Naive thymus-derived CD8-positive, alpha-beta T cell (primary cell): ENCODE results near the gene NELL1. TPM values are rescaled to one million over a fixed set of nuclear protein-coding genes. Genes with fewer than 3 reads are reported as not detected.
A peak's percentile ranks its signal among the peaks of the same experiment; 100 is the strongest.

Experiments used
- ATAC-seq, 2 donors: fragments of 150-1000 bp; cut with Tn5 transposase in 1 of 2; sonication (Bioruptor Pico), chemical (Tn5 transposase) in 1 of 2; 1 replicate in 1 of 2; 2 replicates in 1 of 2; pipeline ENCODE4 v1.10.0; 2021; ENCODE audit warnings: mild to moderate bottlenecking in 2 of 2, moderate library complexity in 2 of 2
- POLR2A ChIA-PET: fragments of 350-600 bp; sonication (Branson Sonifier 250); formaldehyde crosslinking; loops from one replicate; lab custom pipeline; 2021; ENCODE audit warnings: antibody characterized with exemption; lab: Charles Lee
- DNase-seq, 10 donors: peaks; one replicate each; pipeline versions ENCODE4 v3.0.0 to v3.0.0-alpha.2; 2020 to 2022
- H3K27ac Mint-ChIP-seq, 10 donors: one replicate each; pipeline ENCODE4 v1.8.0; 2020 to 2022; ENCODE audit warnings: mild to moderate bottlenecking in 10 of 10, mixed read lengths in 10 of 10, moderate library complexity in 4 of 10, inconsistent platforms in 1 of 10
- H3K27me3 Mint-ChIP-seq, 5 donors: one replicate each; pipeline ENCODE4 v1.8.0; 2021 to 2022; ENCODE audit warnings: mixed read lengths in 5 of 5
- H3K36me3 Mint-ChIP-seq, 3 donors: one replicate each; pipeline ENCODE4 v1.8.0; 2020 to 2022; ENCODE audit warnings: mixed read lengths in 3 of 3, mild to moderate bottlenecking in 2 of 3, inconsistent platforms in 1 of 3
- H3K4me1 Mint-ChIP-seq, 4 donors: one replicate each; pipeline ENCODE4 v1.8.0; 2021 to 2022; ENCODE audit warnings: mixed read lengths in 4 of 4
- H3K4me3 Mint-ChIP-seq, 10 donors: one replicate each; pipeline ENCODE4 v1.8.0; 2020 to 2022; ENCODE audit warnings: mild to moderate bottlenecking in 10 of 10, mixed read lengths in 10 of 10, moderate library complexity in 6 of 10, inconsistent platforms in 1 of 10
- H3K9me3 Mint-ChIP-seq, 9 donors: one replicate each; pipeline ENCODE4 v1.8.0; 2020 to 2022; ENCODE audit warnings: mixed read lengths in 9 of 9, mild to moderate bottlenecking in 3 of 9, inconsistent platforms in 1 of 9, moderate library complexity in 1 of 9
- polyA plus RNA-seq, 3 donors: library from polyadenylated mRNA; unstranded; fragments of 300-500 nt; fragmentation: Illumina TruSeq; gene quantifications; one replicate each; pipeline ENCODE4 v1.2.3, GENCODE V29; 2021
- total RNA-seq, 8 experiments: library from RNA in 2 of 8; stranded (reverse) in 2 of 8; gene quantifications; one replicate each; pipeline ENCODE4 v1.2.3 and lab custom pipeline; 2021 to 2026

The NELL1 gene
- total and polyA plus RNA-seq, 5 experiments from 2014 or later = not detected

- Mint-ChIP-seq H3K27ac (no peak overlapping the region), H3K9me3 (no peaks in the 10 kb centered on the region), H3K4me1 (no peaks in the 10 kb centered on the region), H3K4me3 (no peak overlapping the region), H3K27me3 (peaks cover 6 to 31% (median 12%) of the 10 kb centered on the region in 5 donors), H3K36me3 (no peaks in the 10 kb centered on the region)
- ATAC-seq (no peak), DNase-seq (no peak)
- POLR2A ChIA-PET = no interaction called here
Measured at GRCh38 chr11:20640401-20640800, 29.0 kb upstream of the NELL1 start.

- no peak overlapping the region for H3K4me3 Mint-ChIP-seq
- no peak for ATAC-seq
- no peaks in the 10 kb centered on the region for H3K4me1 Mint-ChIP-seq
- H3K27ac Mint-ChIP-seq = no peak overlapping the region
- DNase-seq = no peak
- H3K9me3 Mint-ChIP-seq = no peaks in the 10 kb centered on the region
- H3K27me3 Mint-ChIP-seq = peaks cover 4 to 18% (median 12%) of the 10 kb centered on the region in 5 donors
- POLR2A ChIA-PET = no interaction called here
- H3K36me3 Mint-ChIP-seq = no peaks in the 10 kb centered on the region
Measured at GRCh38 chr11:20644360-20644759, 25.0 kb upstream of the NELL1 start.

- Mint-ChIP-seq H3K4me1 (no peaks in the 10 kb centered on the region), H3K4me3 (no peak overlapping the region), H3K9me3 (no peaks in the 10 kb centered on the region), H3K27ac (no peak overlapping the region), H3K27me3 (peaks cover 5 to 23% (median 16%) of the 10 kb centered on the region in 5 donors), H3K36me3 (no peaks in the 10 kb centered on the region)
- POLR2A ChIA-PET = no interaction called here
- DNase-seq = peak in 5 of 10 donors; percentile 10 to 41 (median 30)
- ATAC-seq = no peak
Measured at GRCh38 chr11:20647976-20648565, 21.3 kb upstream of the NELL1 start.

GRCh38 chr11:20652150-20652806 is 17.1 kb upstream of the NELL1 start:
- no peak for DNase-seq
- Mint-ChIP-seq H3K9me3 (no peaks in the 10 kb centered on the region), H3K36me3 (no peaks in the 10 kb centered on the region), H3K4me3 (no peak overlapping the region), H3K27me3 (peaks cover 12 to 45% (median 16%) of the 10 kb centered on the region in 5 donors), H3K27ac (no peak overlapping the region), H3K4me1 (no peaks in the 10 kb centered on the region)
- no peak for ATAC-seq
- POLR2A ChIA-PET = no interaction called here

GRCh38 chr11:20654038-20654437 is 15.3 kb upstream of the NELL1 start:
- POLR2A ChIA-PET = no interaction called here
- DNase-seq (no peak), ATAC-seq (no peak)
- peaks cover 16 to 35% (median 19%) of the 10 kb centered on the region in 5 donors for H3K27me3 Mint-ChIP-seq
- H3K4me3 Mint-ChIP-seq = no peak overlapping the region
- no peaks in the 10 kb centered on the region for H3K36me3 Mint-ChIP-seq
- no peak overlapping the region for H3K27ac Mint-ChIP-seq
- no peaks in the 10 kb centered on the region for H3K9me3 Mint-ChIP-seq
- no peaks in the 10 kb centered on the region for H3K4me1 Mint-ChIP-seq

- POLR2A ChIA-PET = no interaction called here
- Mint-ChIP-seq H3K4me3 (no peak overlapping the region), H3K27ac (no peak overlapping the region), H3K36me3 (no peaks in the 10 kb centered on the region), H3K27me3 (peaks cover 15 to 33% (median 19%) of the 10 kb centered on the region in 5 donors), H3K4me1 (no peaks in the 10 kb centered on the region), H3K9me3 (peaks cover 0 to 3% (median 2%) of the 10 kb centered on the region in 9 donors)
- DNase-seq (no peak), ATAC-seq (no peak)
Measured at GRCh38 chr11:20656901-20657300, 12.5 kb upstream of the NELL1 start.

- Mint-ChIP-seq H3K27ac (no peak overlapping the region), H3K4me1 (no peaks in the 10 kb centered on the region), H3K9me3 (peaks cover 0 to 13% (median 6%) of the 10 kb centered on the region in 9 donors), H3K36me3 (no peaks in the 10 kb centered on the region), H3K4me3 (no peak overlapping the region), H3K27me3 (peaks cover 14 to 27% (median 19%) of the 10 kb centered on the region in 5 donors)
- POLR2A ChIA-PET = no interaction called here
- ATAC-seq (no peak), DNase-seq (no peak)
Measured at GRCh38 chr11:20658135-20658534, 11.3 kb upstream of the NELL1 start.

- no peaks in the 10 kb centered on the region for H3K36me3 Mint-ChIP-seq
- peaks cover 0 to 20% (median 7%) of the 10 kb centered on the region in 9 donors for H3K9me3 Mint-ChIP-seq
- DNase-seq = no peak
- no peaks in the 10 kb centered on the region for H3K4me1 Mint-ChIP-seq
- no peak for ATAC-seq
- no peak overlapping the region for H3K4me3 Mint-ChIP-seq
- no peak overlapping the region for H3K27ac Mint-ChIP-seq
- POLR2A ChIA-PET = no interaction called here
- peaks cover 20 to 31% (median 24%) of the 10 kb centered on the region in 5 donors for H3K27me3 Mint-ChIP-seq
Measured at GRCh38 chr11:20661445-20661844, 7.9 kb upstream of the NELL1 start.

- POLR2A ChIA-PET = no interaction called here
- H3K4me3 Mint-ChIP-seq = no peak overlapping the region
- H3K27ac Mint-ChIP-seq = no peak overlapping the region
- peaks cover 0 to 20% (median 8%) of the 10 kb centered on the region in 9 donors for H3K9me3 Mint-ChIP-seq
- H3K27me3 Mint-ChIP-seq = peaks cover 24 to 32% (median 28%) of the 10 kb centered on the region in 5 donors
- H3K4me1 Mint-ChIP-seq = no peaks in the 10 kb centered on the region
- ATAC-seq = no peak
- no peaks in the 10 kb centered on the region for H3K36me3 Mint-ChIP-seq
- DNase-seq = no peak
Measured at GRCh38 chr11:20661850-20662249, 7.5 kb upstream of the NELL1 start.

GRCh38 chr11:20668131-20668809 is 1.1 kb upstream of the NELL1 start:
- peaks cover 42 to 84% (median 62%) of the 10 kb centered on the region in 5 donors for H3K27me3 Mint-ChIP-seq
- ATAC-seq (no peak), DNase-seq (no peak)
- peaks cover 0 to 5% (median 0%) of the 10 kb centered on the region in 3 donors for H3K36me3 Mint-ChIP-seq
- peaks cover 7 to 19% (median 18%) of the 10 kb centered on the region in 4 donors for H3K4me1 Mint-ChIP-seq
- H3K4me3 Mint-ChIP-seq = peak overlapping the region in 7 of 10 donors; percentile 4 to 54 (median 15)
- H3K27ac Mint-ChIP-seq = no peak overlapping the region
- H3K9me3 Mint-ChIP-seq = peaks cover 0 to 10% (median 4%) of the 10 kb centered on the region in 9 donors
- POLR2A ChIA-PET = no interaction called here

- ATAC-seq (no peak), DNase-seq (no peak)
- Mint-ChIP-seq H3K27me3 (peaks cover 42 to 95% (median 64%) of the 10 kb centered on the region in 5 donors), H3K4me1 (peaks cover 7 to 19% (median 18%) of the 10 kb centered on the region in 4 donors), H3K9me3 (peaks cover 0 to 7% (median 4%) of the 10 kb centered on the region in 9 donors), H3K4me3 (peak overlapping the region in 5 of 10 donors; percentile 10 to 47 (median 43)), H3K36me3 (peaks cover 0 to 5% (median 0%) of the 10 kb centered on the region in 3 donors), H3K27ac (no peak overlapping the region)
- POLR2A ChIA-PET = no interaction called here
Measured at GRCh38 chr11:20669820-20670684, 666 bp downstream of the NELL1 start.

- Mint-ChIP-seq H3K4me3 (peak overlapping the region in 4 of 10 donors; percentile 10 to 43 (median 22)), H3K36me3 (peaks cover 0 to 5% (median 0%) of the 10 kb centered on the region in 3 donors), H3K4me1 (peaks cover 7 to 19% (median 18%) of the 10 kb centered on the region in 4 donors), H3K27ac (no peak overlapping the region), H3K9me3 (peaks cover 0 to 6% (median 0%) of the 10 kb centered on the region in 9 donors), H3K27me3 (peaks cover 41 to 95% (median 64%) of the 10 kb centered on the region in 5 donors)
- POLR2A ChIA-PET = no interaction called here
- no peak for ATAC-seq
- no peak for DNase-seq
Measured at GRCh38 chr11:20670932-20671403, 1.6 kb downstream of the NELL1 start.
